MM.1S (cell line): ENCODE results near the gene PLCH2.
"Not testable (repeated sequence)": the region's sequence is repeated elsewhere in the genome, so short reads cannot be mapped to it uniquely, and the experiment has no call there.

Experiments
- DNase-seq: peaks from one replicate; pipeline ENCODE4 v3.0.0-alpha.2; 2015
- H2AFZ ChIP-seq: fragments of 300-600 bp; sonication (generic); 2 replicates; pipeline ENCODE4 v1.6.0; 2016; ENCODE audit warnings: antibody characterized with exemption, low read length
- H3F3A ChIP-seq: fragments of 300-600 bp; sonication (generic); 2 replicates; pipeline ENCODE4 v1.6.1; 2016; ENCODE audit warnings: mild to moderate bottlenecking, antibody characterized with exemption, low read length, moderate library complexity, mixed read lengths; ENCODE audit not compliant: insufficient read depth
- H3K27ac ChIP-seq: fragments of 300-600 bp; sonication (generic); 2 replicates; pipeline ENCODE4 v1.5.1; 2016; ENCODE audit warnings: mild to moderate bottlenecking, low read length
- H3K27me3 ChIP-seq: fragments of 300-600 bp; sonication (generic); replicated peaks from 2 replicates; pipeline ENCODE4 v1.6.0; 2016; ENCODE audit warnings: low read length; ENCODE audit not compliant: insufficient read depth
- H3K36me3 ChIP-seq: fragments of 300-600 bp; sonication (generic); replicated peaks from 2 replicates; pipeline ENCODE4 v1.6.1; 2016; ENCODE audit warnings: mild to moderate bottlenecking, low read length, mixed read lengths; ENCODE audit not compliant: insufficient read depth
- H3K4me1 ChIP-seq: fragments of 300-600 bp; sonication (generic); 2 replicates; pipeline ENCODE4 v1.6.1; 2016; ENCODE audit warnings: low read length, mixed read lengths
- H3K4me2 ChIP-seq: fragments of 300-600 bp; sonication (generic); 2 replicates; pipeline ENCODE4 v1.6.0; 2016; ENCODE audit warnings: low read depth, low read length
- H3K4me3 ChIP-seq: fragments of 300-600 bp; sonication (generic); 2 replicates; pipeline ENCODE4 v1.5.1; 2016; ENCODE audit warnings: low read length, mixed read lengths
- H3K79me2 ChIP-seq: fragments of 300-600 bp; sonication (generic); 2 replicates; pipeline ENCODE4 v1.6.1; 2016; ENCODE audit warnings: mixed run types, low read length, mixed read lengths
- H3K9ac ChIP-seq: fragments of 300-600 bp; sonication (generic); 2 replicates; pipeline ENCODE4 v1.6.1; 2016; ENCODE audit warnings: low read length, mixed read lengths
- H3K9me2 ChIP-seq: fragments of 300-600 bp; sonication (generic); replicated peaks from 2 replicates; pipeline ENCODE4 v1.6.1; 2016; ENCODE audit warnings: mild to moderate bottlenecking, low read length, mixed read lengths; ENCODE audit not compliant: insufficient read depth
- H3K9me3 ChIP-seq: fragments of 300-600 bp; sonication (generic); replicated peaks from 2 replicates; pipeline ENCODE4 v1.6.1; 2016; ENCODE audit warnings: mild to moderate bottlenecking, low read length, mixed read lengths; ENCODE audit not compliant: insufficient read depth
- H4K20me1 ChIP-seq: fragments of 300-600 bp; sonication (generic); 2 replicates; pipeline ENCODE4 v1.6.1; 2016; ENCODE audit warnings: mild to moderate bottlenecking, low read length, moderate library complexity, mixed read lengths; ENCODE audit not compliant: insufficient read depth
- CTCF ChIP-seq: fragments of 300-600 bp; sonication (generic); IDR thresholded peaks from 2 replicates; pipeline ENCODE4 v1.5.1; 2016; ENCODE audit warnings: antibody characterized with exemption, low read length, mixed read lengths
- EZH2 ChIP-seq: fragments of 300-600 bp; sonication (generic); optimal IDR thresholded peaks from 2 replicates; pipeline ENCODE3; 2017; ENCODE audit warnings: low read depth, mild to moderate bottlenecking, antibody characterized with exemption, low read length, mixed read lengths
- EZH2phosphoT487 ChIP-seq: fragments of 300-600 bp; sonication (generic); IDR thresholded peaks from 2 replicates; pipeline ENCODE4 v1.6.1; 2018; ENCODE audit warnings: antibody characterized with exemption, low read length

The PLCH2 gene

GRCh38 chr1:2550309-2550861 lies 74.3 kb downstream of the PLCH2 start:
- Histone ChIP-seq H3K4me1 (peaks cover 26% of the 10 kb centered on the region), H3F3A (peaks cover 36% of the 10 kb centered on the region)
- not testable (repeated sequence) for H4K20me1 ChIP-seq, H3K79me2 ChIP-seq, H3K9ac ChIP-seq, H3K9me3 ChIP-seq, H3K27me3 ChIP-seq, DNase-seq, H2AFZ ChIP-seq, H3K4me3 ChIP-seq, H3K36me3 ChIP-seq, H3K9me2 ChIP-seq, H3K27ac ChIP-seq, H3K4me2 ChIP-seq

- Histone ChIP-seq H3K4me1 (peaks cover 26% of the 10 kb centered on the region), H3F3A (peaks cover 28% of the 10 kb centered on the region), H3K79me2 (peaks cover 14% of the 10 kb centered on the region)
- DNase-seq, H4K20me1 ChIP-seq, H3K27ac ChIP-seq, H3K27me3 ChIP-seq, H3K9me2 ChIP-seq, H3K4me3 ChIP-seq, H3K9me3 ChIP-seq, H3K9ac ChIP-seq, H2AFZ ChIP-seq, H3K4me2 ChIP-seq, H3K36me3 ChIP-seq: not testable (repeated sequence)
These were observed 75.5 kb downstream of the PLCH2 start for GRCh38 chr1:2551544-2551943.

- Histone ChIP-seq H3K79me2 (peaks cover 20% of the 10 kb centered on the region), H2AFZ (no peak overlapping the region), H3F3A (peaks cover 21% of the 10 kb centered on the region), H3K9me2 (no peaks in the 10 kb centered on the region), H4K20me1 (no peaks in the 10 kb centered on the region), H3K9me3 (no peaks in the 10 kb centered on the region), H3K4me2 (no peak overlapping the region), H3K9ac (no peak overlapping the region), H3K27me3 (no peaks in the 10 kb centered on the region), H3K27ac (no peak overlapping the region), H3K4me3 (no peak overlapping the region), H3K4me1 (peaks cover 27% of the 10 kb centered on the region), H3K36me3 (no peaks in the 10 kb centered on the region)
- TF ChIP-seq CTCF, result no peak
- TF ChIP-seq EZH2, result no peak
- no peak for TF ChIP-seq EZH2phosphoT487
- no peak for DNase-seq
These were observed 76.1 kb downstream of the PLCH2 start for GRCh38 chr1:2552189-2552588.

GRCh38 chr1:2553076-2553475 lies 77.0 kb downstream of the PLCH2 start:
- not testable (repeated sequence) for H3K4me3 ChIP-seq, H3K9me3 ChIP-seq, H4K20me1 ChIP-seq, H3K9ac ChIP-seq, H3K36me3 ChIP-seq, H3K4me2 ChIP-seq, H2AFZ ChIP-seq, H3K27ac ChIP-seq, DNase-seq, H3K9me2 ChIP-seq, H3K27me3 ChIP-seq
- Histone ChIP-seq H3F3A (peaks cover 12% of the 10 kb centered on the region), H3K79me2 (peaks cover 21% of the 10 kb centered on the region), H3K4me1 (peaks cover 24% of the 10 kb centered on the region)
